MM.1S (cell line): ENCODE data around the gene MAML3.

Experiments
- DNase-seq: peaks from one replicate; pipeline ENCODE4 v3.0.0-alpha.2; 2015
- H2AFZ ChIP-seq: fragments of 300-600 bp; sonication (generic); 2 replicates; pipeline ENCODE4 v1.6.0; 2016; ENCODE audit warnings: antibody characterized with exemption, low read length
- H3F3A ChIP-seq: fragments of 300-600 bp; sonication (generic); 2 replicates; pipeline ENCODE4 v1.6.1; 2016; ENCODE audit warnings: mild to moderate bottlenecking, antibody characterized with exemption, low read length, moderate library complexity, mixed read lengths; ENCODE audit not compliant: insufficient read depth
- H3K27ac ChIP-seq: fragments of 300-600 bp; sonication (generic); 2 replicates; pipeline ENCODE4 v1.5.1; 2016; ENCODE audit warnings: mild to moderate bottlenecking, low read length
- H3K27me3 ChIP-seq: fragments of 300-600 bp; sonication (generic); replicated peaks from 2 replicates; pipeline ENCODE4 v1.6.0; 2016; ENCODE audit warnings: low read length; ENCODE audit not compliant: insufficient read depth
- H3K36me3 ChIP-seq: fragments of 300-600 bp; sonication (generic); replicated peaks from 2 replicates; pipeline ENCODE4 v1.6.1; 2016; ENCODE audit warnings: mild to moderate bottlenecking, low read length, mixed read lengths; ENCODE audit not compliant: insufficient read depth
- H3K4me1 ChIP-seq: fragments of 300-600 bp; sonication (generic); 2 replicates; pipeline ENCODE4 v1.6.1; 2016; ENCODE audit warnings: low read length, mixed read lengths
- H3K4me2 ChIP-seq: fragments of 300-600 bp; sonication (generic); 2 replicates; pipeline ENCODE4 v1.6.0; 2016; ENCODE audit warnings: low read depth, low read length
- H3K4me3 ChIP-seq: fragments of 300-600 bp; sonication (generic); 2 replicates; pipeline ENCODE4 v1.5.1; 2016; ENCODE audit warnings: low read length, mixed read lengths
- H3K79me2 ChIP-seq: fragments of 300-600 bp; sonication (generic); 2 replicates; pipeline ENCODE4 v1.6.1; 2016; ENCODE audit warnings: mixed run types, low read length, mixed read lengths
- H3K9ac ChIP-seq: fragments of 300-600 bp; sonication (generic); 2 replicates; pipeline ENCODE4 v1.6.1; 2016; ENCODE audit warnings: low read length, mixed read lengths
- H3K9me2 ChIP-seq: fragments of 300-600 bp; sonication (generic); replicated peaks from 2 replicates; pipeline ENCODE4 v1.6.1; 2016; ENCODE audit warnings: mild to moderate bottlenecking, low read length, mixed read lengths; ENCODE audit not compliant: insufficient read depth
- H3K9me3 ChIP-seq: fragments of 300-600 bp; sonication (generic); replicated peaks from 2 replicates; pipeline ENCODE4 v1.6.1; 2016; ENCODE audit warnings: mild to moderate bottlenecking, low read length, mixed read lengths; ENCODE audit not compliant: insufficient read depth
- H4K20me1 ChIP-seq: fragments of 300-600 bp; sonication (generic); 2 replicates; pipeline ENCODE4 v1.6.1; 2016; ENCODE audit warnings: mild to moderate bottlenecking, low read length, moderate library complexity, mixed read lengths; ENCODE audit not compliant: insufficient read depth
- CTCF ChIP-seq: fragments of 300-600 bp; sonication (generic); IDR thresholded peaks from 2 replicates; pipeline ENCODE4 v1.5.1; 2016; ENCODE audit warnings: antibody characterized with exemption, low read length, mixed read lengths
- EZH2 ChIP-seq: fragments of 300-600 bp; sonication (generic); optimal IDR thresholded peaks from 2 replicates; pipeline ENCODE3; 2017; ENCODE audit warnings: low read depth, mild to moderate bottlenecking, antibody characterized with exemption, low read length, mixed read lengths
- EZH2phosphoT487 ChIP-seq: fragments of 300-600 bp; sonication (generic); IDR thresholded peaks from 2 replicates; pipeline ENCODE4 v1.6.1; 2018; ENCODE audit warnings: antibody characterized with exemption, low read length

MAML3 gene

DNA sequence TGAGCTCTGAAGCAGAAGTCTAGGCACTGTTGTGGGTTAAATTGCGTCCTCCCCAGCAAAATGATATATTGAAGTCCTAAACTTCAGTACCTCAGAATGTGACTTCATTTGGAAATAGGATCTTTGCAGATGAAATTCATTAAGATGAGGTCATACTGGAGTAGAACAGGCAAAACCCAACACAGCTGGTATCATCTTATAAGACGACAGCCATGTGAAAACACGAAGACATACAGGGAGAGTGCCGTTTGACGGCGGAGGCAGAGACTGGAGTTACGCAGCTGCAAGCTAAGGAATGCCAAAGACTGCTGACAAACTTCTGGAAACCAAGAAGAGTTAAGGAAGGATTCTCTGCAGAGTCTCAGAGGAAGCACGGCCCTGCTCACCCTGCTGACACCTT lies 241.5 kb downstream of the MAML3 start:
- H3K9ac ChIP-seq = no peak overlapping the region
- H3F3A ChIP-seq = no peaks in the 10 kb centered on the region
- no peaks in the 10 kb centered on the region for H3K27me3 ChIP-seq
- no peaks in the 10 kb centered on the region for H3K9me3 ChIP-seq
- H3K36me3 ChIP-seq = no peaks in the 10 kb centered on the region
- TF ChIP-seq EZH2phosphoT487 (no peak), CTCF (no peak), EZH2 (no peak)
- no peaks in the 10 kb centered on the region for H4K20me1 ChIP-seq
- H3K79me2 ChIP-seq = no peaks in the 10 kb centered on the region
- H2AFZ ChIP-seq = no peak overlapping the region
- H3K9me2 ChIP-seq = no peaks in the 10 kb centered on the region
- H3K4me2 ChIP-seq = no peak overlapping the region
- no peaks in the 10 kb centered on the region for H3K4me1 ChIP-seq
- no peak overlapping the region for H3K4me3 ChIP-seq
- no peak overlapping the region for H3K27ac ChIP-seq
- no peak for DNase-seq

GRCh38 chr4:139910106-139910505 lies 243.9 kb downstream of the MAML3 start:
- H3K9me2 ChIP-seq = no peaks in the 10 kb centered on the region
- no peak overlapping the region for H3K9ac ChIP-seq
- H3F3A ChIP-seq = no peaks in the 10 kb centered on the region
- no peaks in the 10 kb centered on the region for H3K4me1 ChIP-seq
- no peaks in the 10 kb centered on the region for H4K20me1 ChIP-seq
- H3K27me3 ChIP-seq = no peaks in the 10 kb centered on the region
- H3K9me3 ChIP-seq = no peaks in the 10 kb centered on the region
- no peak overlapping the region for H3K27ac ChIP-seq
- H3K79me2 ChIP-seq = no peaks in the 10 kb centered on the region
- no peak overlapping the region for H3K4me3 ChIP-seq
- DNase-seq = no peak
- H3K4me2 ChIP-seq = no peak overlapping the region
- H3K36me3 ChIP-seq = no peaks in the 10 kb centered on the region
- no peak overlapping the region for H2AFZ ChIP-seq
- TF ChIP-seq CTCF (no peak), EZH2phosphoT487 (no peak), EZH2 (no peak)

GRCh38 chr4:139908636-139909437 lies 245.1 kb downstream of the MAML3 start:
- Histone ChIP-seq H3K9me3 (no peaks in the 10 kb centered on the region), H3K9me2 (no peaks in the 10 kb centered on the region), H3K79me2 (no peaks in the 10 kb centered on the region), H3K4me1 (no peaks in the 10 kb centered on the region), H3K36me3 (no peaks in the 10 kb centered on the region), H2AFZ (no peak overlapping the region), H4K20me1 (no peaks in the 10 kb centered on the region), H3K9ac (no peak overlapping the region), H3K4me3 (no peak overlapping the region), H3K27me3 (no peaks in the 10 kb centered on the region), H3K4me2 (no peak overlapping the region), H3F3A (no peaks in the 10 kb centered on the region), H3K27ac (no peak overlapping the region)
- no peak for DNase-seq
- no peak for TF ChIP-seq EZH2phosphoT487
- TF ChIP-seq EZH2 = no peak
- TF ChIP-seq CTCF = no peak
